ENCODE measurements around the gene EEF2KMT.
"Not testable (repeated sequence)": the region's sequence is repeated elsewhere in the genome, so short reads cannot be mapped to it uniquely, and the experiment has no call there.

GRCh38 chr16:5134739-5135452 lies 37.3 kb upstream of the EEF2KMT start:
- not testable (repeated sequence) for TF ChIP-seq EZH2 (IDR thresholded peaks at IDR 0.05; ENCODE audit: borderline replicate concordance, low read depth, low read length, severe bottlenecking); MYC (IDR thresholded peaks at IDR 0.05; ENCODE audit: low read depth, low read length); POLR2A (IDR thresholded peaks at IDR 0.05; ENCODE audit: low read depth, low read length); POLR2AphosphoS5 (IDR thresholded peaks at IDR 0.05; ENCODE audit: insufficient read depth, low read depth, low read length)

All from endothelial cell of umbilical vein (primary cell).